GM23338 (cell line): Measurements from ENCODE around the gene USP7. TPM values are rescaled to one million over a fixed set of nuclear protein-coding genes. Genes with fewer than 3 reads are reported as not detected.

ENCODE experiments used
- ATAC-seq: fragments of 200-7000 bp; cut with Tn5 transposase; 3 replicates; pipeline ENCODE4 v1.9.1; 2020
- DNase-seq: peaks from one replicate; pipeline ENCODE4 v3.0.0-alpha.2; 2015; ENCODE audit warnings: low spot score
- H2AFZ ChIP-seq: fragments of 200-600 bp; sonication (generic); 2 replicates; pipeline ENCODE4 v1.8.0; 2016; ENCODE audit warnings: antibody characterized with exemption, mild to moderate bottlenecking, moderate library complexity
- H3F3A ChIP-seq: fragments of 200-600 bp; sonication (generic); replicated peaks from 2 replicates; pipeline ENCODE4 v1.8.0; 2017; ENCODE audit warnings: antibody characterized with exemption, mixed run types, low read depth
- H3K27ac ChIP-seq: fragments of 200-600 bp; sonication (generic); 2 replicates; pipeline ENCODE4 v1.6.1; 2016; ENCODE audit warnings: low read depth
- H3K27me3 ChIP-seq: fragments of 200-600 bp; sonication (generic); 2 replicates; pipeline ENCODE4 v1.8.0; 2016; ENCODE audit warnings: mild to moderate bottlenecking, mixed run types, moderate library complexity; ENCODE audit not compliant: insufficient read depth
- H3K36me3 ChIP-seq: fragments of 200-600 bp; sonication (generic); 2 replicates; pipeline ENCODE4 v1.8.0; 2016; ENCODE audit warnings: mild to moderate bottlenecking; ENCODE audit not compliant: insufficient read depth
- H3K4me1 ChIP-seq: fragments of 200-600 bp; sonication (generic); 2 replicates; pipeline ENCODE4 v1.8.0; 2016; ENCODE audit warnings: mild to moderate bottlenecking, moderate library complexity; ENCODE audit not compliant: insufficient read depth
- H3K4me2 ChIP-seq: fragments of 200-600 bp; sonication (generic); 2 replicates; pipeline ENCODE4 v1.7.1; 2017; ENCODE audit warnings: mixed run types
- H3K4me3 ChIP-seq: fragments of 200-600 bp; sonication (generic); 2 replicates; pipeline ENCODE4 v1.6.1; 2016; ENCODE audit warnings: mixed run types
- H3K79me2 ChIP-seq: fragments of 200-600 bp; sonication (generic); replicated peaks from 2 replicates; pipeline ENCODE4 v1.8.0; 2017; ENCODE audit warnings: mild to moderate bottlenecking; ENCODE audit not compliant: insufficient read depth
- H3K9me2 ChIP-seq: fragments of 200-600 bp; sonication (generic); 2 replicates; pipeline ENCODE4 v1.8.0; 2017; ENCODE audit not compliant: insufficient read depth
- H4K20me1 ChIP-seq: fragments of 200-600 bp; sonication (generic); replicated peaks from 2 replicates; pipeline ENCODE4 v1.8.0; 2017; ENCODE audit warnings: mild to moderate bottlenecking; ENCODE audit not compliant: insufficient read depth
- H3K27ac Mint-ChIP-seq: 2 replicates; pipeline ENCODE4 v1.8.0; 2020; ENCODE audit warnings: inconsistent platforms, mild to moderate bottlenecking, moderate library complexity, mixed read lengths
- H3K27me3 Mint-ChIP-seq: 3 replicates; pipeline ENCODE4 v1.8.0; 2022; ENCODE audit warnings: low read depth, mild to moderate bottlenecking, moderate library complexity, mixed read lengths, inconsistent platforms; ENCODE audit not compliant: insufficient read depth, poor library complexity
- H3K36me3 Mint-ChIP-seq: 3 replicates; pipeline ENCODE4 v1.8.0; 2021; ENCODE audit warnings: low read depth, mild to moderate bottlenecking, inconsistent platforms, moderate library complexity, mixed read lengths
- H3K4me1 Mint-ChIP-seq: 3 replicates; pipeline ENCODE4 v1.8.0; 2020; ENCODE audit warnings: mild to moderate bottlenecking, inconsistent platforms, mixed read lengths
- H3K4me3 Mint-ChIP-seq: 3 replicates; pipeline ENCODE4 v1.8.0; 2021; ENCODE audit warnings: moderate library complexity, mild to moderate bottlenecking, inconsistent platforms, mixed read lengths
- H3K9me3 Mint-ChIP-seq: 3 replicates; pipeline ENCODE4 v1.8.0; 2020; ENCODE audit warnings: moderate library complexity, mild to moderate bottlenecking, inconsistent platforms, mixed read lengths
- CREB1 ChIP-seq: fragments of 250-450 bp; sonication (Bioruptor Pico); IDR thresholded peaks from 2 replicates; pipeline ENCODE4 v1.5.0; 2020; ENCODE audit warnings: low read depth, mild to moderate bottlenecking, moderate library complexity
- EZH2phosphoT487 ChIP-seq: fragments of 200-600 bp; sonication (generic); IDR thresholded peaks from one replicate; pipeline ENCODE4 v1.8.1; 2018; ENCODE audit warnings: antibody characterized with exemption; ENCODE audit not compliant: unreplicated experiment
- JUNB ChIP-seq: IDR thresholded peaks from one replicate; pipeline ENCODE4 v1.6.1; 2016; ENCODE audit warnings: antibody characterized with exemption; ENCODE audit not compliant: unreplicated experiment
- NANOG ChIP-seq: IDR thresholded peaks from 2 replicates; pipeline ENCODE4 v1.6.1; 2016; ENCODE audit warnings: antibody characterized with exemption, borderline replicate concordance
- REST ChIP-seq: IDR thresholded peaks from one replicate; pipeline ENCODE4 v1.6.1; 2018; ENCODE audit warnings: antibody characterized with exemption; ENCODE audit not compliant: unreplicated experiment
- STAT1 ChIP-seq: IDR thresholded peaks from one replicate; pipeline ENCODE4 v1.6.1; 2016; ENCODE audit warnings: antibody characterized with exemption; ENCODE audit not compliant: unreplicated experiment
- ZNF114 ChIP-seq: fragments of 250-450 bp; sonication (Bioruptor Pico); IDR thresholded peaks from 2 replicates; pipeline ENCODE4 v1.5.0; 2020; ENCODE audit warnings: mild to moderate bottlenecking, moderate library complexity
- ZNF331 ChIP-seq: fragments of 250-450 bp; sonication (Bioruptor Pico); IDR thresholded peaks from 2 replicates; pipeline ENCODE4 v1.5.0; 2020; ENCODE audit warnings: low read depth, mild to moderate bottlenecking, moderate library complexity
- polyA plus RNA-seq: library from polyadenylated mRNA; unstranded; fragments of >200 nt; fragmentation: Nextera tagmentation; extraction: Ambion mirVana; gene quantifications from 2 replicates; pipeline ENCODE4 v1.2.1, GENCODE V29; 2016
- total RNA-seq: library from RNA; depleted of rRNA; stranded (reverse); fragments of >200 nt; shearing (Covaris generic); gene quantifications from 2 replicates; pipeline ENCODE4 v1.2.3, GENCODE V29; 2014
- TF ChIP-seq, protein P1 (sequence below): IDR thresholded peaks from 2 replicates; pipeline ENCODE4 v1.6.1; 2016; ENCODE audit warnings: antibody characterized with exemption
- TF ChIP-seq, protein P2 (sequence below), 2 experiments: fragments of 200-600 bp in 1 of 2; sonication (generic) in 1 of 2; conservative IDR thresholded peaks; 2 replicates each; pipeline versions ENCODE4 v1.5.1 to v1.6.1; 2016 to 2017; ENCODE audit warnings: antibody characterized with exemption in 2 of 2, low read depth in 2 of 2, mild to moderate bottlenecking in 2 of 2, moderate library complexity in 1 of 2
- TF ChIP-seq, protein P3 (sequence below): fragments of 250-450 bp; sonication (Bioruptor Pico); IDR thresholded peaks from 2 replicates; pipeline ENCODE4 v1.5.0; 2020; ENCODE audit warnings: mild to moderate bottlenecking, moderate library complexity

USP7 gene
- total and polyA plus RNA-seq, 2 experiments from 2014 or later = 42.3 to 130 TPM

GRCh38 chr16:8937803-8938202 lies 25.9 kb downstream of the USP7 start:
- no peaks in the 10 kb centered on the region for H3K36me3 ChIP-seq
- H2AFZ ChIP-seq = no peak overlapping the region
- H3K4me1 ChIP-seq = peaks cover 33% of the 10 kb centered on the region
- no peaks in the 10 kb centered on the region for H3K9me2 ChIP-seq
- no peaks in the 10 kb centered on the region for H3K9me3 Mint-ChIP-seq
- H3K27ac ChIP-seq = peak overlapping the region; percentile 30
- no peaks in the 10 kb centered on the region for H3K36me3 Mint-ChIP-seq
- no peak overlapping the region for H3K4me3 Mint-ChIP-seq
- peaks cover 12% of the 10 kb centered on the region for H3F3A ChIP-seq
- no peak overlapping the region for H3K4me2 ChIP-seq
- peaks cover 93% of the 10 kb centered on the region for H4K20me1 ChIP-seq
- DNase-seq (no peak), ATAC-seq (no peak)
- peaks cover 65% of the 10 kb centered on the region for H3K4me1 Mint-ChIP-seq
- H3K27me3 Mint-ChIP-seq = peaks cover 11% of the 10 kb centered on the region
- peaks cover 100% of the 10 kb centered on the region for H3K79me2 ChIP-seq
- TF ChIP-seq EZH2phosphoT487 (no peak), JUNB (no peak), NANOG (no peak), STAT1 (no peak), ZNF331 (CRISPR knock-in tag) (no peak), CREB1 (CRISPR knock-in tag) (no peak), ZNF114 (CRISPR knock-in tag) (no peak), REST (no peak)
- TF ChIP-seq, protein P1, sequence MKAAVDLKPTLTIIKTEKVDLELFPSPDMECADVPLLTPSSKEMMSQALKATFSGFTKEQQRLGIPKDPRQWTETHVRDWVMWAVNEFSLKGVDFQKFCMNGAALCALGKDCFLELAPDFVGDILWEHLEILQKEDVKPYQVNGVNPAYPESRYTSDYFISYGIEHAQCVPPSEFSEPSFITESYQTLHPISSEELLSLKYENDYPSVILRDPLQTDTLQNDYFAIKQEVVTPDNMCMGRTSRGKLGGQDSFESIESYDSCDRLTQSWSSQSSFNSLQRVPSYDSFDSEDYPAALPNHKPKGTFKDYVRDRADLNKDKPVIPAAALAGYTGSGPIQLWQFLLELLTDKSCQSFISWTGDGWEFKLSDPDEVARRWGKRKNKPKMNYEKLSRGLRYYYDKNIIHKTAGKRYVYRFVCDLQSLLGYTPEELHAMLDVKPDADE = no peak
- TF ChIP-seq, protein P2, sequence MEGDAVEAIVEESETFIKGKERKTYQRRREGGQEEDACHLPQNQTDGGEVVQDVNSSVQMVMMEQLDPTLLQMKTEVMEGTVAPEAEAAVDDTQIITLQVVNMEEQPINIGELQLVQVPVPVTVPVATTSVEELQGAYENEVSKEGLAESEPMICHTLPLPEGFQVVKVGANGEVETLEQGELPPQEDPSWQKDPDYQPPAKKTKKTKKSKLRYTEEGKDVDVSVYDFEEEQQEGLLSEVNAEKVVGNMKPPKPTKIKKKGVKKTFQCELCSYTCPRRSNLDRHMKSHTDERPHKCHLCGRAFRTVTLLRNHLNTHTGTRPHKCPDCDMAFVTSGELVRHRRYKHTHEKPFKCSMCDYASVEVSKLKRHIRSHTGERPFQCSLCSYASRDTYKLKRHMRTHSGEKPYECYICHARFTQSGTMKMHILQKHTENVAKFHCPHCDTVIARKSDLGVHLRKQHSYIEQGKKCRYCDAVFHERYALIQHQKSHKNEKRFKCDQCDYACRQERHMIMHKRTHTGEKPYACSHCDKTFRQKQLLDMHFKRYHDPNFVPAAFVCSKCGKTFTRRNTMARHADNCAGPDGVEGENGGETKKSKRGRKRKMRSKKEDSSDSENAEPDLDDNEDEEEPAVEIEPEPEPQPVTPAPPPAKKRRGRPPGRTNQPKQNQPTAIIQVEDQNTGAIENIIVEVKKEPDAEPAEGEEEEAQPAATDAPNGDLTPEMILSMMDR (conservative IDR thresholded peaks at IDR 0.05; ENCODE audit: low read depth in 2 of 2) = no peak
- TF ChIP-seq, protein P3, sequence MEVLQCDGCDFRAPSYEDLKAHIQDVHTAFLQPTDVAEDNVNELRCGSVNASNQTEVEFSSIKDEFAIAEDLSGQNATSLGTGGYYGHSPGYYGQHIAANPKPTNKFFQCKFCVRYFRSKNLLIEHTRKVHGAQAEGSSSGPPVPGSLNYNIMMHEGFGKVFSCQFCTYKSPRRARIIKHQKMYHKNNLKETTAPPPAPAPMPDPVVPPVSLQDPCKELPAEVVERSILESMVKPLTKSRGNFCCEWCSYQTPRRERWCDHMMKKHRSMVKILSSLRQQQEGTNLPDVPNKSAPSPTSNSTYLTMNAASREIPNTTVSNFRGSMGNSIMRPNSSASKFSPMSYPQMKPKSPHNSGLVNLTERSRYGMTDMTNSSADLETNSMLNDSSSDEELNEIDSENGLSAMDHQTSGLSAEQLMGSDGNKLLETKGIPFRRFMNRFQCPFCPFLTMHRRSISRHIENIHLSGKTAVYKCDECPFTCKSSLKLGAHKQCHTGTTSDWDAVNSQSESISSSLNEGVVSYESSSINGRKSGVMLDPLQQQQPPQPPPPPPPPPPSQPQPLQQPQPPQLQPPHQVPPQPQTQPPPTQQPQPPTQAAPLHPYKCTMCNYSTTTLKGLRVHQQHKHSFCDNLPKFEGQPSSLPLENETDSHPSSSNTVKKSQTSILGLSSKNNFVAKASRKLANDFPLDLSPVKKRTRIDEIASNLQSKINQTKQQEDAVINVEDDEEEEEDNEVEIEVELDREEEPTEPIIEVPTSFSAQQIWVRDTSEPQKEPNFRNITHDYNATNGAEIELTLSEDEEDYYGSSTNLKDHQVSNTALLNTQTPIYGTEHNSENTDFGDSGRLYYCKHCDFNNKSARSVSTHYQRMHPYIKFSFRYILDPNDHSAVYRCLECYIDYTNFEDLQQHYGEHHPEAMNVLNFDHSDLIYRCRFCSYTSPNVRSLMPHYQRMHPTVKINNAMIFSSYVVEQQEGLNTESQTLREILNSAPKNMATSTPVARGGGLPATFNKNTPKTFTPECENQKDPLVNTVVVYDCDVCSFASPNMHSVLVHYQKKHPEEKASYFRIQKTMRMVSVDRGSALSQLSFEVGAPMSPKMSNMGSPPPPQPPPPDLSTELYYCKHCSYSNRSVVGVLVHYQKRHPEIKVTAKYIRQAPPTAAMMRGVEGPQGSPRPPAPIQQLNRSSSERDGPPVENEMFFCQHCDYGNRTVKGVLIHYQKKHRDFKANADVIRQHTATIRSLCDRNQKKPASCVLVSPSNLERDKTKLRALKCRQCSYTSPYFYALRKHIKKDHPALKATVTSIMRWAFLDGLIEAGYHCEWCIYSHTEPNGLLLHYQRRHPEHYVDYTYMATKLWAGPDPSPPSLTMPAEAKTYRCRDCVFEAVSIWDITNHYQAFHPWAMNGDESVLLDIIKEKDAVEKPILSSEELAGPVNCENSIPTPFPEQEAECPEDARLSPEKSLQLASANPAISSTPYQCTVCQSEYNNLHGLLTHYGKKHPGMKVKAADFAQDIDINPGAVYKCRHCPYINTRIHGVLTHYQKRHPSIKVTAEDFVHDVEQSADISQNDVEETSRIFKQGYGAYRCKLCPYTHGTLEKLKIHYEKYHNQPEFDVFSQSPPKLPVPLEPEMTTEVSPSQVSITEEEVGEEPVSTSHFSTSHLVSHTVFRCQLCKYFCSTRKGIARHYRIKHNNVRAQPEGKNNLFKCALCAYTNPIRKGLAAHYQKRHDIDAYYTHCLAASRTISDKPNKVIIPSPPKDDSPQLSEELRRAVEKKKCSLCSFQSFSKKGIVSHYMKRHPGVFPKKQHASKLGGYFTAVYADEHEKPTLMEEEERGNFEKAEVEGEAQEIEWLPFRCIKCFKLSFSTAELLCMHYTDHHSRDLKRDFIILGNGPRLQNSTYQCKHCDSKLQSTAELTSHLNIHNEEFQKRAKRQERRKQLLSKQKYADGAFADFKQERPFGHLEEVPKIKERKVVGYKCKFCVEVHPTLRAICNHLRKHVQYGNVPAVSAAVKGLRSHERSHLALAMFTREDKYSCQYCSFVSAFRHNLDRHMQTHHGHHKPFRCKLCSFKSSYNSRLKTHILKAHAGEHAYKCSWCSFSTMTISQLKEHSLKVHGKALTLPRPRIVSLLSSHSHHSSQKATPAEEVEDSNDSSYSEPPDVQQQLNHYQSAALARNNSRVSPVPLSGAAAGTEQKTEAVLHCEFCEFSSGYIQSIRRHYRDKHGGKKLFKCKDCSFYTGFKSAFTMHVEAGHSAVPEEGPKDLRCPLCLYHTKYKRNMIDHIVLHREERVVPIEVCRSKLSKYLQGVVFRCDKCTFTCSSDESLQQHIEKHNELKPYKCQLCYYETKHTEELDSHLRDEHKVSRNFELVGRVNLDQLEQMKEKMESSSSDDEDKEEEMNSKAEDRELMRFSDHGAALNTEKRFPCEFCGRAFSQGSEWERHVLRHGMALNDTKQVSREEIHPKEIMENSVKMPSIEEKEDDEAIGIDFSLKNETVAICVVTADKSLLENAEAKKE (CRISPR knock-in tag) = no peak
- H3K27ac Mint-ChIP-seq = no peak overlapping the region
- H3K27me3 ChIP-seq = no peaks in the 10 kb centered on the region
- no peak overlapping the region for H3K4me3 ChIP-seq
